ENCODE data around the gene DDX49. TPM values are rescaled to one million over a fixed set of nuclear protein-coding genes. Genes with fewer than 3 reads are reported as not detected.

DDX49 gene
- total RNA-seq, 2 donors from 2014 or later: 22.1 to 31.9 TPM

DNA sequence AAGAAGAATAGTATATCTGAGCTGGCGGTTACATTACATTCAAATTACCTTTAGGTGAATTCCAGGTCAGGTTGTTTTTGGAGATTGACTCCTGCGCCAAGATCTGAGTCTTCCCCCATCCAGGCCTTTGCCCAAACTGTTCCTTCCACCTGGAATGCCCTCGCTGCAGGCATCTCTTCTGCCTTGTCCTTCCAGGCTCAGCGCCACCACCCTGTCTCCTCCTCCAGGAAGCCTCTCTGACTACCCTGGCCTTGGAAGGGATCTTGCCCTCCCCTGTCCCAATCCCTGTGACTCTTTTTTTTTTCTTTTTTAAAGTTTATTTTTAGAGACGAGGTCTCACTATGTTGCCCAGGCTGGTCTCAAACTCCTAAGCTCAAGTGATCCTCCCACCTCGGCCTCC, 23.2 kb downstream of the DDX49 start:
- no peak for DNase-seq (ENCODE audit: low spot score)
- Histone ChIP-seq H3K36me3 (no peaks in the 10 kb centered on the region), H3K27me3 (no peaks in the 10 kb centered on the region), H3K4me3 (no peak overlapping the region), H3K27ac (no peak overlapping the region), H3K9me3 (no peaks in the 10 kb centered on the region), H3K4me1 (peaks cover 0 to 19% of the 10 kb centered on the region in 2 donors)
- TF ChIP-seq, protein P1, sequence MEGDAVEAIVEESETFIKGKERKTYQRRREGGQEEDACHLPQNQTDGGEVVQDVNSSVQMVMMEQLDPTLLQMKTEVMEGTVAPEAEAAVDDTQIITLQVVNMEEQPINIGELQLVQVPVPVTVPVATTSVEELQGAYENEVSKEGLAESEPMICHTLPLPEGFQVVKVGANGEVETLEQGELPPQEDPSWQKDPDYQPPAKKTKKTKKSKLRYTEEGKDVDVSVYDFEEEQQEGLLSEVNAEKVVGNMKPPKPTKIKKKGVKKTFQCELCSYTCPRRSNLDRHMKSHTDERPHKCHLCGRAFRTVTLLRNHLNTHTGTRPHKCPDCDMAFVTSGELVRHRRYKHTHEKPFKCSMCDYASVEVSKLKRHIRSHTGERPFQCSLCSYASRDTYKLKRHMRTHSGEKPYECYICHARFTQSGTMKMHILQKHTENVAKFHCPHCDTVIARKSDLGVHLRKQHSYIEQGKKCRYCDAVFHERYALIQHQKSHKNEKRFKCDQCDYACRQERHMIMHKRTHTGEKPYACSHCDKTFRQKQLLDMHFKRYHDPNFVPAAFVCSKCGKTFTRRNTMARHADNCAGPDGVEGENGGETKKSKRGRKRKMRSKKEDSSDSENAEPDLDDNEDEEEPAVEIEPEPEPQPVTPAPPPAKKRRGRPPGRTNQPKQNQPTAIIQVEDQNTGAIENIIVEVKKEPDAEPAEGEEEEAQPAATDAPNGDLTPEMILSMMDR (IDR thresholded peaks at IDR 0.05): no peak

DNA sequence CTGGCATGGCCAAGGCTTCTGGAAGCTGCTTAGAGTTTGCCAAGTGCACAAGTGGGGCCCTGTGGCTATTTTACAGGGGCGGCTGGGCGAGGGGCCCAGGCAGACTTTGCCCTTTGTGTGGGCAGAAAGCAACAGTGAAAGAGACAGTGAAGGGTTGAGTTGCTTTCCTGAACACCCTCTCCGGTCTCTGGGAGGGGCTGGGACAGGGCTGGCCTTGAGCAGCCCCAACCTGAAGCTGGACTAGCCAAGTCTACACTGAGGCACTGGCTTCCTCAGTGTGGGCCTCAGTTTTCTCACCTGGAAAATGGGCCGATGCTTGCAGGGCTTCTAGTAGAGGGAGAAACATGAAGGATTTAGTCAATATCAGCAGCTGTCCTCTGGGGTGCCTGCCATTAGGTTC, 23.9 kb downstream of the DDX49 start:
- no peak for DNase-seq (ENCODE audit: low spot score)
- no peaks in the 10 kb centered on the region for H3K9me3 ChIP-seq
- no peaks in the 10 kb centered on the region for H3K27me3 ChIP-seq
- no peak overlapping the region for H3K27ac ChIP-seq
- H3K36me3 ChIP-seq: no peaks in the 10 kb centered on the region
- H3K4me3 ChIP-seq: no peak overlapping the region
- TF ChIP-seq, protein P1 (IDR thresholded peaks at IDR 0.05): no peak
- peaks cover 0 to 19% of the 10 kb centered on the region in 2 donors for H3K4me1 ChIP-seq

DNA sequence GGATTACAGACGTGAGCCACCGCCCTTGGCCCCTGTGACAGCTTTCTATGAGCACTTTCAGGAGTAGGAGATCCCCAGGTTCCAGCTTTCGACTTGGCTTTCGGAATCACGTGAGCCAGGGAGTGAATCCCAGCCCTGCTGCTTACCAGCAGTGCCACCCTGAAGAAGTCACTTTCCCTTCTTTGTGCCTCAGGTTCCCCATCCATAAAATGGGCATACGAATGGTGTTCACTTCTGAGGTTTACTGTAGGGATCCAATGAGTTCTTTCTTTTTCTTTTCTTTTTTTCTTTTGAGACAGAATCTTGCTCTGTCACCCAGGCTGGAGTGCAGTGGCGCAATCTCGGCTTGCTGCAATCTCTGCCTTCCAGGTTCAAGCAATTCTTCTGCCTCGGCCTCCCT, 25.8 kb downstream of the DDX49 start:
- DNase-seq (ENCODE audit: low spot score): no peak
- Histone ChIP-seq H3K36me3 (no peaks in the 10 kb centered on the region), H3K27ac (no peak overlapping the region), H3K4me3 (no peak overlapping the region), H3K4me1 (peaks cover 0 to 9% of the 10 kb centered on the region in 2 donors), H3K27me3 (no peaks in the 10 kb centered on the region), H3K9me3 (no peaks in the 10 kb centered on the region)
- TF ChIP-seq, protein P1 (IDR thresholded peaks at IDR 0.05): no peak

DNA sequence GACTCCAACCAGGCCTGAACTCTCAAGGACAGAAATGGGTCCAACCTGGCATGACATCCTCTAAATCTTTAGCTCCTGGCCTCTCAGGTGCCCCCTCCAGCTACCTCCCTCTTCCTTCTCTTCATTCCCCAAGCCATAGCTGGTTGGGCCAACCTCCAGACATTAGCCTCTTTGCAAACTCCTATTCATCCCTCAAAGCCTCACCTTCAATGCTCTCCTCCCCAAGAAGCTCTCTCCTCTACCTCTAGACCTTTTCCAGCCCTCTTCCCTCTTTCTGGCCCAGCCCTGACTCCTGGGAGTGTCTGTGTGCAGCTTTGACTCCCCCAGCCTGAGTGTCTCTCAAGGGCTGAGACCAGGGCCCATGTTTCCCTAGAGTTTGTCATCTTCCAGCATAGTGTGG, 26.8 kb downstream of the DDX49 start:
- H3K4me1 ChIP-seq: peaks cover 0 to 4% of the 10 kb centered on the region in 2 donors
- H3K27me3 ChIP-seq: no peaks in the 10 kb centered on the region
- TF ChIP-seq, protein P1 (IDR thresholded peaks at IDR 0.05): no peak
- H3K27ac ChIP-seq: no peak overlapping the region
- DNase-seq (ENCODE audit: low spot score): no peak
- no peaks in the 10 kb centered on the region for H3K36me3 ChIP-seq
- H3K9me3 ChIP-seq: no peaks in the 10 kb centered on the region
- H3K4me3 ChIP-seq: no peak overlapping the region

DNA sequence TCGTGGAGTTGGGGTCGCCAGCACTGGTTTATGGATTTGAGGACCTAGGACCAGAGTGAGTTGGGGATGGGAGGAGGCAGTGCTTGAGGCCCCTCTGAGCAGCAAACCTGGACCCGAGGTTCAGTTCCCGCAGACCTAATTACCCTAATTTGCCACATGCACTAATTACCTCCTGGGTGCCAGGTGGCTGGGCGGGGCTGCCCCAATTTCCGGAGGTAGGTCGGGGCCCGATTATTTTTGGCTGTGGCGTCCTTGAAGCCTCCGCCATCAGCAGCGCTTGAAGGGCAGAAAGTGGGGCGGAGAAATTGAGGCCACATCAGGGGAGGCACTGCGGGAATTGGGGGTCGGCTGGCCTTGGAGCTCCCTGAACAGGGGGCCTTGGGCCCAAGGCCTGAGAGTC, 27.4 kb downstream of the DDX49 start:
- Histone ChIP-seq H3K27ac (no peak overlapping the region), H3K9me3 (no peaks in the 10 kb centered on the region), H3K4me3 (no peak overlapping the region), H3K4me1 (no peaks in the 10 kb centered on the region), H3K27me3 (no peaks in the 10 kb centered on the region), H3K36me3 (no peaks in the 10 kb centered on the region)
- no peak for DNase-seq (ENCODE audit: low spot score)
- TF ChIP-seq, protein P1 (IDR thresholded peaks at IDR 0.05): no peak
